ENCODE measurements around the gene FRMPD1. TPM values are rescaled to one million over a fixed set of nuclear protein-coding genes. Genes with fewer than 3 reads are reported as not detected.

FRMPD1 gene
- total and polyA plus RNA-seq, 10 of the 15 experiments (the other 5 are each of a cell fraction or from before 2014, with no cell fraction given) = 0.01 to 0.08 (median 0.05) TPM; not detected in 6

GRCh38 chr9:37611014-37611413 is 39.7 kb upstream of the FRMPD1 start (continued):
- TF ChIP-seq BRCA1 (IDR thresholded peaks at IDR 0.05; ENCODE audit: low read depth, low read length) (no peak), ATF3 (IDR thresholded peaks at IDR 0.05; ENCODE audit: borderline replicate concordance, extremely low read depth, low read depth, low read length) (no peak), EED (IDR thresholded peaks at IDR 0.05; ENCODE audit: low read depth) (no peak), POLR2AphosphoS5 (IDR thresholded peaks at IDR 0.05; ENCODE audit: low read length) (no peak)

- ChIA-PET SMC1A (ENCODE audit: uncharacterized antibody, unreplicated experiment) (no interaction called here), POLR2A (no interaction called here), RAD21 (ENCODE audit: unreplicated experiment) (no interaction called here), CTCF (no interaction called here)
- Histone ChIP-seq H3K79me2 (ENCODE audit: control insufficient read depth, insufficient read depth, low read length) (no peaks in the 10 kb centered on the region), H3K4me2 (ENCODE audit: control insufficient read depth, insufficient read depth) (no peak overlapping the region), H3K27me3 (replicated peaks in 1 of 2; ENCODE audit: control insufficient read depth in 2 of 2, insufficient read depth in 2 of 2, low read length in 1 of 2) (peaks cover 4% of the 10 kb centered on the region in 2 experiments; a peak in 3 of 4 replicates), H3K27ac (ENCODE audit: control insufficient read depth, insufficient read depth) (no peak overlapping the region), H2AFZ (ENCODE audit: control insufficient read depth, low read depth, low read length) (no peak overlapping the region), H4K20me1 (ENCODE audit: control insufficient read depth, insufficient read depth) (no peaks in the 10 kb centered on the region), H3K4me3 (no peak overlapping the region), H3K9ac (ENCODE audit: control insufficient read depth, insufficient read depth, low read length) (no peak overlapping the region), H3K4me1 (ENCODE audit: control insufficient read depth, insufficient read depth, low read length) (no peaks in the 10 kb centered on the region), H3K9me3 (replicated peaks; ENCODE audit: control insufficient read depth, insufficient read depth, low read length) (no peaks in the 10 kb centered on the region), H3K36me3 (ENCODE audit: control insufficient read depth in 2 of 2, insufficient read depth in 2 of 2, low read length in 1 of 2) (no peaks in the 10 kb centered on the region)
- ATAC-seq = no peak
- FAIRE-seq = no peak
- intact Hi-C loops (cut with micrococcal nuclease; ENCODE audit: unreplicated experiment) (loop anchor here (10.0 kb wide), 1 partner anchor 57 kb away; no protein-coding TSS in a partner anchor), in situ Hi-C loops (cut with MboI) (no loop called here)
- no peak for DNase-seq (ENCODE audit: low read depth, low spot score)
- no TSS peak for BruUV-seq (replicated peaks)
- TF ChIP-seq ESRRA (IDR thresholded peaks at IDR 0.05; ENCODE audit: low read length) (no peak), SUZ12 (IDR thresholded peaks at IDR 0.05; ENCODE audit: unreplicated experiment) (no peak), BHLHE40 (IDR thresholded peaks at IDR 0.05; ENCODE audit: borderline replicate concordance in 1 of 2, low read depth in 2 of 2, low read length in 1 of 2) (no peak), E2F4 (IDR thresholded peaks at IDR 0.05; ENCODE audit: low read depth, low read length) (no peak), SPI1 (IDR thresholded peaks at IDR 0.05; ENCODE audit: borderline replicate concordance, insufficient read depth, low read depth, low read length) (no peak), POLR2AphosphoS5 (IDR thresholded peaks at IDR 0.05; ENCODE audit: low read length) (no peak), ATF3 (IDR thresholded peaks at IDR 0.05; ENCODE audit: borderline replicate concordance, extremely low read depth, low read depth, low read length) (no peak), TCF7 (IDR thresholded peaks at IDR 0.05; ENCODE audit: borderline replicate concordance) (no peak), E2F8 (IDR thresholded peaks at IDR 0.05; ENCODE audit: low read depth, partially characterized antibody) (no peak), CHD1 (IDR thresholded peaks at IDR 0.05; ENCODE audit: low read depth, low read length) (no peak)
- 88% methylated on average over 1 of the region's 1 CpG for WGBS (ENCODE audit: insufficient coverage, insufficient replicate concordance, low lambda C conversion rate, missing lambda C conversion rate)
Observed at GRCh38 chr9:37611961-37612360, 38.8 kb upstream of the FRMPD1 start.

All from GM12878 (cell line).